NCI-H82 treated with DMSO at 0.1 percent for 48 hours (cell line): Measurements from ENCODE around the gene TAF1D.
"Not testable (repeated sequence)": the region's sequence is repeated elsewhere in the genome, so short reads cannot be mapped to it uniquely, and the experiment has no call there.

Experiments used
- DNase-seq: peaks from one replicate; lab custom pipeline; 2025; ENCODE audit not compliant: unreplicated experiment; lab: John Stamatoyannopoulos, UW

Gene TAF1D, protein sequence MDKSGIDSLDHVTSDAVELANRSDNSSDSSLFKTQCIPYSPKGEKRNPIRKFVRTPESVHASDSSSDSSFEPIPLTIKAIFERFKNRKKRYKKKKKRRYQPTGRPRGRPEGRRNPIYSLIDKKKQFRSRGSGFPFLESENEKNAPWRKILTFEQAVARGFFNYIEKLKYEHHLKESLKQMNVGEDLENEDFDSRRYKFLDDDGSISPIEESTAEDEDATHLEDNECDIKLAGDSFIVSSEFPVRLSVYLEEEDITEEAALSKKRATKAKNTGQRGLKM

DNA sequence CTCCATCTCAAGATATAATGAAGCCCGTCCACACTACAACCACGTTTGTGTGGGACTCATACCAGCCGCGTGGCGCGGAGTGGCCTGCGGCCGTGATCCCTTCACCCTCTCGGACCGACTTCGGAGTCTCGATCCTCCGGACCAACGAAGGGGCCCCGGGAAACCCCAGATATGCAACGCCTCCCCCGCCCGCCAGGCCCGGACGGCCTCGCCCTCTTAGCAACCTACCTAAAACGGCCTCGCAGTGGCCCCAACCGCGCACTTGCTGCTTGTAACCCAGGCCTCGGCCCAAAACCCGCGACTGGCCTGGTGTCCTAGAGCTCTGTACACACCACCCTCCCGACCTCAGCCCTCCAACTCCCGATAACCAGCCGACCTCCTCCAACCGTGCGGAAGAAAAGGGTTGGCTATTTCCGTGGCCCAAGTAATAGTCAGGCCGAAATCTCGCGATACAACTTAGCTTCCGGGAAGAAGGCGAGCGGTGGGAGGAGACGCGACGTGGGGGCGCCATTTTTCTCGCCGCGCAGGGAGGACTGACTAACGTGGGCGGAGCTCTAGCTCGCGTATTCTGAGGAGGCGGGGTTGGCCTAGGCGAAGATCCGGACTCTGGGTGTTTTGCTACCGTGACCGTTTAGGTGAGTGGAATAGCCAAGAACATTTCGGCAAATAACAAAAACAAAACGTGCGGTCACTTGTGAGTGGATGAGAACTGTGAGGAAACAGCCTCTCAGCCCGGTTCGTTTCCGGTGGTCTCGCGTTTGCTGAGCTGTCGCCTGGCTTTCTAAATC lies at the start of gene TAF1D, which contains the start of gene C11orf54:
Gene TAF1D, minus strand, starts transcription at position 402 of the 788 bp plus-strand sequence. CDS start 2,191 bp downstream, outside the sequence.
Gene C11orf54, plus strand, starts transcription at position 579 of the 788 bp plus-strand sequence. CDS start 5,722 bp downstream, outside the sequence.
- DNase-seq: peak; percentile 90

DNA sequence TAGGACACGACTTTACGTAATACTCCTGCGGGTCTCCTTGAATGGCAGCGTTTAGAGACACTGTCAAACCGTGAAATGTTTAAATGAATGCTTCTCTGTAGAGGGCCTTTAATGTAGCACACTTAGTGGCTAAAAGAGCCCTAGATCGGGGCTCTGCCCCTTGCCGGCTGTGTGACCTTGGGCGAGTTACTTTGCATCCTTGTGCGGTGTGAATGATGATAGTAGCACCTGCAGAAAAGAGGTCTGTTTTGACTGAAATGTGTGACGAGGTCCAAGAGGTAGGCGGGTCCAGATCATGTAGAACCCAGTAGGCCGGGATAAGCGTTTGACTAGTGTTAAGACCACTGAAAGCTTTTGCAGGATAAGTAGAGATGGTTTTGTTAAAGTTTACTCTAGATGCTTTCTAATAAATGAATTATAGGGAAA lies 43.7 kb upstream of the TAF1D start:
- DNase-seq: no peak

DNA sequence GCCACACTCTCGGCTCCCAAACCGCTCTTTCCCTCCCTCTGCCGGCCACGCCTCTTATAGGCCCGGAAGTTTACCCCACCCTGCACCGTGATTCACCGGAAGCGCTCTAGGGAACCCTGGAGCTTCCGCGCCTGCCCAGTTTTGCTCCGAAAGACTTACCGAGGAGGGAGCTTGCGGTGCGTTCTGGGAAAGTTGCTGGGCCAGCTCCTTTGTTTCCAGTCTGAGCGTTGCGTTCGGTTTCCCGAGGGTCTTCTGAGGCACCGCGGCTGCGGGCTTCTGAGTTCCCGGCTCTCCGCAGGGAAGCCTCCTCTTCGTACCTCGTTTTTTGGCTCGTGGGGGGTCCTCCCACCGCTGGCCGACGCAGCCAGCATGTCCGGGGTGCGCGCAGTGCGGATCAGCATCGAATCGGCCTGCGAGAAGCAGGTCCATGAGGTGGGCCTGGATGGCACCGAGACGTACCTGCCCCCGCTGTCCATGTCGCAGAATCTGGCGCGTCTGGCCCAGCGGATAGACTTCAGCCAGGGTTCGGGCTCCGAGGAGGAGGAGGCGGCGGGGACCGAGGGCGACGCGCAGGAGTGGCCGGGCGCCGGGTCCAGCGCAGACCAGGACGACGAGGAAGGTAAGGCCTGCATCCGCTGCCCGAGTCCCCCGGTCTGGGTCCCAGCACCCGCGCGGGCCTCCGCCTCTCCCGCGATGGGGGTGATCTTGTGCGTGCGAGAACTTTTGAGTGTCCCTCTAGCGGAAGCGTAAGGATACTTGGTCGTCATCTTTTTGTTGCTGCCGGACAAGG lies 43.0 kb upstream of the TAF1D start, which contains the start of gene MED17:
Gene MED17, plus strand, starts transcription at position 138 of the 790 bp plus-strand sequence. Its CDS starts 232 bp downstream, at position 370.
- DNase-seq: peak; percentile 70

DNA sequence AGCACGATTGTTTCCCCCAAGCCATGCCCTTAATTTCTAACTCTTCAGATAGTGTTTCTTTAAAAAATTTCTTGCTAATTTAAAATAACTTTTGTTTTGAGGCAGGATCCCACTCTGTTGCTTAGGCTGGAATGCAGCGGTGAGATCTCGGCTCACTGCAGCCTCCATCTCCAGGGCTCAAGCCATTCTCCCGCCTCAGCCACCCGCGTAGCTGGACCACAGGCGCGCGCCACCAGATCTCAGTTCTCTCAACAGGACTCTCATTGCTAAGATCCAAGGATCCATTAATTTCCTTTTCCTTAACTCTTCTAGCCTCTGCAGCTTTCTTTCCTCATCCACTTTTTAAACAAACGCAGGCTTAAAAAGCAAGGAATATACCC lies 42.5 kb upstream of the TAF1D start:
- DNase-seq: no peak

DNA sequence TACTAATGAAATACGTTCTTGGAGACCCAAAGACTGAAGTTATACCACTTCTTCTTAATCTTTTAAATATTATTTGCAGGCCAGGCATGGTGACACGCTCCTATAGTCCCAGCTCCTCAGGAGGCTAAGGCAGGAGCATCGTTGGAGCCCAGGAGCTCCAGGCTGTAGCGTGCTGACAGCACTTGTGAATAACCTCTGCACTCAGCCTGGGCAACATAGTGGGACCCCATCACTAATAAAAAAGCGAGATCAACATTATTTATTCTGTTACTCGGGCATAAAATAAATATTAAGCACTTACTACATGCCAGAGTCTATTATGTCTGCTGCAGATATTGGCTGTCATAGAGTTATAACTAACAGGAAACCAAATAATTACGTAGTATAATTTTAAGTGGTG lies 42.1 kb upstream of the TAF1D start:
- no peak for DNase-seq

DNA sequence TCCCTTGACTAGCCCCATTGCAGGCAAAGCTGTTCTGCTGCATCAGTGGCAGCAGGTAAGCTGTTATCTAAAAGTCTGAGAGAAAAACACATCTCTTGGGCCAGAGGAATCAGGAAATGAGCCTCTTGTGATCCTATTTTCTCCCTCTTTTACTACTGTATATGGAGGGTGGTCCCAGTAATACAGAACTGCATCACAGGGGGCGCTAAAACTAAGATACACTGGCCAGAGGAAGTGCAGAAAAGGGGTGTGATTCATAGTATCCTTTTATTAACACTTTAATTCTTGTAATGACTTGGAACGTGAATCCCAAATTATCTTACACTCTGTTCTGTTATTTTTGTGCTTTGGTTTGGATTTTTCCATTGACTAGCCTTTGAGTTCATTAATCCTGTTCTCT lies 34.0 kb upstream of the TAF1D start:
- no peak for DNase-seq

DNA sequence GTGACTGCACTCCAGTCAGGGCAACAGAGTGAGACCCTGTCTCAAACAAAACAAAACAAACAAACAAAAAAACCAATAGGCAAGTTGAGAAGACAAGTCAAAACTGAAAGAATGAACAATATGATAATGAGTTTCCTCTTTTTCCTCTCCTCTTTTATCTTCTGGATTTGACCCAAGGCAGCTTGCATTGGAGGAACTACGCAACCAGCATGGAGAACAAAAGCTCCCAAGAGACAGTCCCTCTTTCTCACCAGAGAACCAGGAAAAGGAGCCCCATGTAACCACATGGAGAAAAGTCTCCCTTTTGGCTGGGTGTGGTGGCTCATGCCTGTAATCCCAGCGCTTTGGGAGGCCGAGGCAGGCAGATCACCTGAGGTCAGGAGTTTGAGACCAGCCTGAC lies 33.3 kb upstream of the TAF1D start:
- DNase-seq: not testable (repeated sequence)

DNA sequence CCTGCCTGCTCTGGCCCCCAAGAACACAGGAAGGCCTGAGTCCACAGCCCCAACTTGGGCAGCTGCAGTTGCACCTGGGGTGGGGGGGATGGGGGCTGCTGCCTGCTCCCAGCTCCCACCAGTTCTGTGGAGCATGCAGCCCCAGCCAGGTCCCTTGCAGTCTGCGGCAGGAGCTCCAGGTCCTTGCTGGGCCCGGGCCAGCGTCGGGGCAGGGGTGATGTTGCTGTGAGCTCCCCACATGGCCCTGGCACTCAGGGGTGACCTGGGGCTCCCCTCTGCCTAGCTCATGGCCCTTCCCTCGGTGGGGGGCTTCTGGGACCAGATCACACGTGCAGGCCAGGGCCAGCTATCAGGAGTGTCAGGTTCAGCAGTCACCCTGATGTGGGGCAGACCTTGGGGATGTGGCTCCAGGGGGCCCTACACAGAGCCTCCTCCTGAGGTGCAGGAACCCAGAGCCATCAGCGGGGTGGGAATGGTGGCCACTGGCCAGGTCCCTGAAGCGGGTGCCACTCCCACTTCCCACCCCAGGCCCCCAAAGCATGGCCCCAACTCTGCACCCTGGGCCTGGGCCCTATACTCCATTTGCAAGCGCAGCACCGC lies 32.4 kb upstream of the TAF1D start:
- DNase-seq: no peak

DNA sequence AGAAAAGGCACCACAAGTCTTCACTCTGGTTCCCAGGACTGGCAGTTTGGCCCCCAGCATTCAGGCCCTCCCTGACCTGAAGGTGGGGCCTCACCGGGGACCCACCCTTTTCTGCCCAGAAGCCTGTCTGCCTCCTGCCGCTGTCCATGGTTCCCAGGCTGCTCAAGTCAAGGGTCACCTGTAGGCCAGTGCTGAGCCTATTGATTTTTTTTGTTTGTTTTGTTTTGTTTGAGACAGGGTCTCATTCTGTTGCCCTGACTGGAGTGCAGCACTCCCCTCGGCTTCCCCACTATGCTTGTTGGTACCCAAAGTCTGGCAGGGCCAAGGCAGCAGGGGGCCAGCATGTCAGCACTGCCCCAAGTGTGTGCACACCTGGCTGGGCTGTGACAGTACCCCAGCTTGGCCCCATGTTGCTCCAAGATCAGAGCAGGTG lies 31.8 kb upstream of the TAF1D start:
- DNase-seq: no peak

DNA sequence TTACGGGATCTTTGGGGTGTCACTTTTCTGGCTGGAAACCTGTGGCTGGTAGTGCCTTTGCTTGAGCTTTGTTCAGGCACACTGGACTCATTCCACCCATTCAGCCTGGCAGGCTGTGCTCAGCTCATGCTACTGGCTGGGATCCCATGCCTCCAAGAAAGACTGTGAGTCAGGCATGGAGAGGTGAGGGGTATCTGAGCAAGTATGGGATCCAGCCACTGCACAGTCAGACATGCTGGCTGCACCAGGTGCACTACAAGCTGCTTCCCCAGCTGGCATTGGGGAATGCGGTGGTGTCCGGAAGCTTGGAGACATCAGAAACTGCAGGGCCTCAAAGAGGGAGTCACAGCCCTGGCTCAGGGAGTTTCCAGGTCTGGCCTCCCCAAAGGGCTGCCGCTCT lies 30.8 kb upstream of the TAF1D start:
- DNase-seq: no peak

DNA sequence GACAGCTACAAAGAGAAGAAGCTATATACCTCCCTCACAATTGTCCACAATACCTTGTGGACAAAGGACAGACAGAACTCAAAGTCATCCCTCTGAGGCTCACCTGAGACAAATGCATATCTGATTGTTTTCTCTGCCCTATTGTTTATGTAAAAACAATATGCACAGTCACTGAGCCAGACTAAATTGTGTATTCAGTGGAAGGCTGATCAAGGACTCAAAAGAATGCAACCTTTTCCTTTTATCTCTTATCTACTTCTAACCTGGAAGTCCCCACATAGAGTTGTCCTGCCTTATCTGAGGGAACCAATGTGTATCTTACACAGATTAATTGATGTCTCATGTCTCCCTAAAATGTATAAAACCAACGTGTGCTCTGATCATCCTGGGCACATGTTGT lies 28.9 kb upstream of the TAF1D start:
- no peak for DNase-seq

DNA sequence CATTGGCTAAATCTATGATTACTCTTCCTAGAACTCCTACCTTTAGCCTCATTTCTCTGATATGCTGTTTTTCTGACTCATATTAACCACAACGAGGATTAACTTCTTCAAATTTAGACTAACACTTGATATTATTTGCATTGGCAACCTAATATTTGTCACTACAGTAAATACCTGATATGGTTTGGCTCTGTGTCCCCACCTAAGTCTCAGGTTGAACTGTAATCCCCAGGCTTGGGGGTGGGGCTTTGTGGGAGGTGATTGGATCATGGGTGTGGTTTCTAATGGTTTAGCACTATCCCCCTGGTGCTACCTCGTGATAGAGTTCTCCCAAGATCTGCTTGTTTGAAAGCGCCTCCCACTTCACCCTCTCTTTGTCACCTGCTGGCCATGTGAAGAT lies 25.7 kb upstream of the TAF1D start:
- DNase-seq: no peak

DNA sequence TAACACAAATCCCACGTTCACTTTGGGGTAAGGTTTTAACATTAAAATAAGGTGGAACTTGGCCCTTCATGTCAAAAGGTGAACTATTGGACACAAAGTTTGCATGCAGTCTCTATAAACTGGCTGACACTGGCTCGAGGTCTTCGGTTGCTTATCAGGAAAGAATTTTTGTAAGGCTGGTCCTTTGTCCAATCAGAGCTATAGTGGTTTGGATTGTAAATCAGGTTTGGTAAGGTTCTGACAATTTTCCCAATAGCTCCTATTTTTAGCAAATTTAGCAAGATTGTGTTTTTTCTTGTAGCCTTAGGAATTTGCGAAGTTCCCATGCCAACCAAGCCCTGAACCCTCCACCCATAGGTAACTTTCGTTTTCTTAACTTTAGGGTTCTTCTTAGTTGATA lies 25.2 kb upstream of the TAF1D start:
- DNase-seq: no peak

DNA sequence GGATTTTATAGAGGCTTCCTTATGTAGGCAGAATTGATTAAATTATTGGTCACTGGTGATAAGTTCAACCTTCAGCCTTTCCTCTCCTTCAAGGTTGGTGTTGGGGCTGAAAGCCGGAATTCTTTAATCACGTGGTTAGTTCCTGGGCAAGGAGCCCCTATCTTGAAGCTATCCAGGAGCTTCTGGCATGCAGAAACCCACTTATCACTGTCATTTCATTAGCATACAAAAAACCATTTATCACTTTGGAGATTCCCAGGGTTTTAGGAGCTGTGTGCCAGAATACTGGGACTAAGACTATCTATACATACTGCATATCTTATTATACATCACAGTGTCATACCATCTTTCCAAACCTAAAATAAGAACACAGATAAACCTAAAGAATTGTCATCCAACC lies 24.3 kb upstream of the TAF1D start:
- no peak for DNase-seq

DNA sequence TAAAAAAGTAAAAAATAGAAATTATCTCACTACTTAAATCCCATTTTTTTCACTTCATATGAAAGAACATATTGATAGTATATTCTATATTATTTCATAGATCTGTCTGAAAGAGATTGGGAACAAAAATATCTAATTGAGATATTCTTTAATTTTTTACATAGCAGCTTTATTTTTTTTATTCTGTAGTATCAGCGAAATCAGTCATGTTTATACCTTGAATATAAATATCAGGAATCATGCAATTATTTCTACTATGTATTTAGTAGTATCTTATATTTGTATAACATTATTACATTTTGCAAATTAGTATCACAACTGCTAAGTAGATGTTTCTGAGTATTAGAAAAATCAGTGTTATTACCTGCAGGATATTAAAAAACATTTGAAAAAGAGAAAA lies 20.6 kb upstream of the TAF1D start:
- no peak for DNase-seq

DNA sequence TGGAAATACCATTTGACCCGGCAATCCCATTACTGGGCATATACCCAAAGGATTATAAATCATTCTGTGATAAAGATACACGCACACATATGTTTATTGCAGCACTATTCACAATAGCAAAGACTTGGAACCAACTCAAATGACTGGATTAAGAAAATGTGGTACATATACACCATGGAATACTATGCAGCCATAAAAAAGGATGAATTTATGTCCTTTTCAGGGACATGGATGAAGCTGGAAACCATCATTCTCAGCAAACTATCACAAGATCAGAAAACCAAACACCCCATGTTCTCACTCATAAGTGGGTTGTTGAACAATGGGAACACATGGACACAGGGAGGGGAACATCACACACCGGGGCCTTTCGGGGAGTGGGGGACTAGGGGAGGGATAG lies 17.8 kb upstream of the TAF1D start:
- not testable (repeated sequence) for DNase-seq

DNA sequence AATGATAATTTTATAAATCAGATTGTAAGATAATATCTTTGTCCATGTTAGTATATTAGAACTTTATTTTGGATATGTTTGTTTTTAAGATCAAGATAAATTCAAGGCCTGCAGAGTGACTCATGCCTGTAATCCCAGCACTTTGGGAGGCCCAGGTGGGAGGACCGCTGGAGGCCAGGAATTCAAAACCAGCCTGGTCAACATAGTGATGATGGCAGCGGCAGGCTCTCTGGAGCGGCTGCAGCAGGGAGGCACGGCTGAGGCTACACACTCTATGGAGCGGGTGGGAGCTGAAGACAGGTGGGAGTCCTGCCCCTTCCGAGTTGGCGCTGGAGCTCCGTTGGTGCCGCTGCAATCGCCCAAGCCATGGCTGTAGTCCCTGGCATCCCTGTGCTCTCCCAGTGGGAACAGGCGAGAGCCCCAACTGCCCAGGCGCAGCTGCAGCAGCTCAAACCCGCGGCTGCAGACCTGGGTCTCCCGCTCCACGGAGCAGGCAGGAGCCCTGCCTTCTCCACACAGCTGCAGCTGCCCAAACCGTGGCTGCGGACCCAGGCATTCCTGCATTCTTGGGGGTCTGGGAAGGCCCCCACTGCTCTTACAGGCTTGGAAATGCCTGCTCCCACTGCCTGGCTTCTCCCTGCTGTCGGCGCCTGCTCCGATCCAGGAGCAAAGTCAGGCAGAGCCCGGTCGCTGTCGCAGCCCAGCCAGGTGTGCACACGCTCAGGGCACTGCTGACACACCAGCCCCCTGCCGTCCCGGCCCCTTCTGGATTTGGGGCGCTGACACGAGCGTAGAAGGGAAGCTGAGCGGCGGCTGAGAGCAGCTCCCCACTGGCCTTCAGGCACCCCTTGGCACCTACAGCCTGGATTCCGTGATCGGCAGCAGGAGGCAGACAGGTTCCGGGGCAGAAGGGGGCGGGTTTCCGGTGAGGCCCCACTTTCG lies 16.9 kb upstream of the TAF1D start:
- DNase-seq: no peak

DNA sequence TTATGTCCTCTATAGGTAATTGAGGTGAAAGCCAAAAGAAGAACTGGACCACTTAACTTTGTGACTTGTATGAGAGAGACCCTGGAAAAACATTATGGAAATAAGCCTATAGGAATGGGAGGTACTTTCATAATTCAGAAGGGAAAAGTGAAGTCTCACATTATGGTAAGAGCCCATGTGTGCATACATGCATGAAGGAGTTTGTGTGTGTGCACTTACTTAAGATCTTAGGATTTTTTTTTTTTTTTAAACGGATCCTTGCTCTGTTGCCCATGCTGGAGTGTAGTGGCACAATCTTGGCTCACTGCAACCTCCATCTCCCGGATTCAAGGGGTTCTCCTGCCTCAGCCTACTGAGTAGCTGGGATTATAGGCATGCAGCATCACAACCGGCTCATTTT lies 16.0 kb upstream of the TAF1D start:
- DNase-seq: no peak

DNA sequence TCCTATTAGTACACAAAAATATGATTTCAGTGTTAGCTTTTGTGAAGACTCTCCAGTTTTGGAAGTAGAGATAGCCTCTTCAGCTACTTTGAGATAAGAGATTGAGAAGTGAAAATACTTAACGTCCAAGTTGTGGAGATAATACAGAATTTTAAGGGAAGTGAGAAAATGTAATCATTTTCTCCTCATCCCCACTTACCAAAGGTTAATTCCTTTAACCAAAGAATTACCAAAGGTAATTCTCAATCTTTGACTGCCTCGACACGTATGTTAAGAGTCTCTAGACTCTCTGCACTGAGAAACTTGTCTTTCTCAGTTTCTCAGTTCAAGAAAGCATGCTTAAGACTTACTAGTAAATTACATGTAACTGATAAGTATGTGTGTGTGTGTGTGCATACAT lies 15.5 kb upstream of the TAF1D start:
- no peak for DNase-seq

DNA sequence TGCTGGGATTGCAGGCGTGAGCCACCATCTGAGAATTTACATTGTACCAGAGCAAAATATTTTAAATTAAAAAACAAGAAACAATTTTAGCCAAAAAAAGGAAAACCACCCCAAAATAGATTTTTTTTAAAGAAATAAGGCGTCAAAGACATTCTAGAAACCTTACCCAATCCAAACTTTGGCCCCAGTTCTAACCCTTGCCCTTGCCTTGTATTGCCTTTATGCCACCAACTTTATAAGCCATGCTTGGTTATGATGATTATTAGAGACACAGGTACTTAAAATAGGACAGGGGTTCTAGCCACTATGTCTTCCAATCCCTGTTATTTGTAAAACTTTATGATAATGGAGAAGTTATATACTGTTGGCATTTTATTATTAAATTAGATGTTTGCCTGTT lies 11.9 kb upstream of the TAF1D start:
- no peak for DNase-seq
